Liver (tissue), 9 donors: ENCODE data around the gene FILIP1L. TPM values are rescaled to one million over a fixed set of nuclear protein-coding genes. Genes with fewer than 3 reads are reported as not detected.

ENCODE experiments used
- DNase-seq: peaks from one replicate; pipeline ENCODE4 v3.0.0-alpha.2; 2017; ENCODE audit warnings: low spot score
- H3K27ac ChIP-seq, 2 donors: one replicate each; pipeline ENCODE4 v1.7.0; 2013; ENCODE audit warnings: inconsistent platforms in 2 of 2, low read length in 2 of 2, control low read depth in 1 of 2, low read depth in 1 of 2, mild to moderate bottlenecking in 1 of 2
- H3K27me3 ChIP-seq, 4 donors: one replicate each; pipeline versions ENCODE4 v1.6.1 to v1.7.0; 2013; ENCODE audit warnings: low read length in 3 of 4, inconsistent platforms in 1 of 4, mild to moderate bottlenecking in 1 of 4, moderate library complexity in 1 of 4; ENCODE audit not compliant: control insufficient read depth in 4 of 4, insufficient read depth in 4 of 4
- H3K36me3 ChIP-seq, 4 donors: one replicate each; pipeline versions ENCODE4 v1.6.1 to v1.7.0; 2013; ENCODE audit warnings: low read length in 3 of 4, mild to moderate bottlenecking in 3 of 4, low read depth in 1 of 4, moderate library complexity in 1 of 4; ENCODE audit not compliant: control insufficient read depth in 4 of 4, insufficient read depth in 3 of 4
- H3K4me1 ChIP-seq, 4 donors: one replicate each; pipeline versions ENCODE4 v1.6.1 to v1.7.0; 2013; ENCODE audit warnings: low read length in 3 of 4, mild to moderate bottlenecking in 3 of 4, moderate library complexity in 1 of 4; ENCODE audit not compliant: control insufficient read depth in 4 of 4, insufficient read depth in 4 of 4
- H3K4me3 ChIP-seq, 3 donors: one replicate each; pipeline versions ENCODE4 v1.6.1 to v1.7.0; 2013; ENCODE audit warnings: low read length in 3 of 3, control low read depth in 1 of 3, low read depth in 1 of 3, mild to moderate bottlenecking in 1 of 3
- H3K9ac ChIP-seq, 2 donors: one replicate each; pipeline ENCODE4 v1.7.0; 2013; ENCODE audit warnings: low read length in 2 of 2, mild to moderate bottlenecking in 2 of 2, moderate library complexity in 2 of 2, control low read depth in 1 of 2, low read depth in 1 of 2
- H3K9me3 ChIP-seq, 4 donors: one replicate each; pipeline versions ENCODE4 v1.6.1 to v1.7.0; 2013; ENCODE audit warnings: low read length in 3 of 4; ENCODE audit not compliant: control insufficient read depth in 4 of 4
- ATF3 ChIP-seq: IDR thresholded peaks from 2 replicates; pipeline ENCODE4 v1.6.1; 2016; ENCODE audit warnings: antibody characterized with exemption
- EGR1 ChIP-seq, 2 donors: IDR thresholded peaks; 2 replicates each; pipeline ENCODE4 v1.6.1; 2016 to 2018; ENCODE audit warnings: antibody characterized with exemption in 2 of 2, low read depth in 2 of 2
- FOXA1 ChIP-seq: IDR thresholded peaks from 2 replicates; pipeline ENCODE4 v1.6.1; 2016; ENCODE audit warnings: antibody characterized with exemption
- FOXA2 ChIP-seq: IDR thresholded peaks from 2 replicates; pipeline ENCODE4 v1.6.1; 2016; ENCODE audit warnings: antibody characterized with exemption
- GABPA ChIP-seq, 2 donors: IDR thresholded peaks in 1 of 2; conservative IDR thresholded peaks in 1 of 2; 2 replicates each; pipeline ENCODE4 v1.6.1; 2016; ENCODE audit warnings: antibody characterized with exemption in 2 of 2, mild to moderate bottlenecking in 1 of 2, moderate library complexity in 1 of 2
- HNF4A ChIP-seq, 2 donors: conservative IDR thresholded peaks; 2 replicates each; pipeline ENCODE4 v1.6.1; 2016; ENCODE audit warnings: antibody characterized with exemption in 2 of 2, mild to moderate bottlenecking in 2 of 2
- HNF4G ChIP-seq: IDR thresholded peaks from 2 replicates; pipeline ENCODE4 v1.6.1; 2016; ENCODE audit warnings: antibody characterized with exemption
- JUND ChIP-seq, 2 donors: IDR thresholded peaks; 2 replicates each; pipeline ENCODE4 v1.6.1; 2016; ENCODE audit warnings: antibody characterized with exemption in 2 of 2
- MAX ChIP-seq: IDR thresholded peaks from 2 replicates; pipeline ENCODE4 v1.6.1; 2016; ENCODE audit warnings: antibody characterized with exemption
- NR2F2 ChIP-seq: IDR thresholded peaks from 2 replicates; pipeline ENCODE4 v1.6.1; 2016; ENCODE audit warnings: antibody characterized with exemption
- RAD21 ChIP-seq, 2 donors: IDR thresholded peaks; 2 replicates each; pipeline ENCODE4 v1.6.1; 2016; ENCODE audit warnings: antibody characterized with exemption in 2 of 2, mild to moderate bottlenecking in 2 of 2
- REST ChIP-seq: IDR thresholded peaks from 2 replicates; pipeline ENCODE4 v1.6.1; 2016; ENCODE audit warnings: antibody characterized with exemption, mild to moderate bottlenecking
- RXRA ChIP-seq, 2 donors: IDR thresholded peaks; 2 replicates each; pipeline ENCODE4 v1.6.1; 2017 to 2018; ENCODE audit warnings: antibody characterized with exemption in 2 of 2, mild to moderate bottlenecking in 1 of 2
- SP1 ChIP-seq: IDR thresholded peaks from 2 replicates; pipeline ENCODE4 v1.6.1; 2018; ENCODE audit warnings: antibody characterized with exemption, mild to moderate bottlenecking
- TAF1 ChIP-seq: conservative IDR thresholded peaks from 2 replicates; pipeline ENCODE4 v1.6.1; 2016; ENCODE audit warnings: antibody characterized with exemption, mild to moderate bottlenecking
- YY1 ChIP-seq: IDR thresholded peaks from 2 replicates; pipeline ENCODE4 v1.6.1; 2016; ENCODE audit warnings: antibody characterized with exemption, mild to moderate bottlenecking
- ZBTB33 ChIP-seq: IDR thresholded peaks from 2 replicates; pipeline ENCODE4 v1.6.1; 2016; ENCODE audit warnings: antibody characterized with exemption
- WGBS: extraction: QIAGEN DNeasy Blood & Tissue Kit; methylation state at CpG from one replicate; pipeline ENCODE4 v1.1.7; 2013; 5-methylcytosine and 5-hydroxymethylcytosine counted together
- polyA plus RNA-seq, 2 donors: library from polyadenylated mRNA; stranded (reverse) in 1 of 2; unstranded in 1 of 2; fragments of 200-250 nt in 1 of 2; fragments of >200 nt in 1 of 2; fragmentation: Nextera tagmentation in 1 of 2; extraction: Ambion mirVana in 1 of 2; gene quantifications; one replicate each; pipeline versions ENCODE4 v1.2.1 to v1.2.3, GENCODE V29; 2013 to 2015
- total RNA-seq, 2 donors: library from RNA; depleted of rRNA; stranded (reverse); fragments of >200 nt; gene quantifications; one replicate each; pipeline ENCODE4 v1.2.3, GENCODE V29; 2014
- TF ChIP-seq, protein P1 (sequence below): fragments of 150-350 bp; IDR thresholded peaks from 2 replicates; pipeline ENCODE4 v1.5.1; 2017; ENCODE audit warnings: improper control_type of control experiment, low read depth, low read length; ENCODE audit not compliant: missing input control
- donor health status: healthy.
- donor health status: healthy.
- donor health status: healthy.
- donor health status: healthy.
- donor health status: healthy.

Gene FILIP1L
- total and polyA plus RNA-seq, 4 donors: 1.4 to 6.5 (median 1.9) TPM

- DNase-seq: no peak
- Histone ChIP-seq H3K27me3 (no peaks in the 10 kb centered on the region), H3K27ac (no peak overlapping the region), H3K9me3 (no peaks in the 10 kb centered on the region), H3K9ac (no peak overlapping the region), H3K4me1 (peaks cover 0 to under 1% (median 0%) of the 10 kb centered on the region in 4 donors), H3K36me3 (no peaks in the 10 kb centered on the region), H3K4me3 (no peak overlapping the region)
- WGBS: 94% methylated on average over 7 of the region's 7 CpGs
- TF ChIP-seq NR2F2 (no peak), EGR1 (IDR thresholded peaks at IDR 0.05; ENCODE audit: low read depth in 2 of 2) (no peak), YY1 (no peak), RXRA (IDR thresholded peaks at IDR 0.05) (no peak)
These were observed 433 bp downstream of the FILIP1L start for GRCh38 chr3:100113723-100114412.

- WGBS: 95% methylated on average over 1 of the region's 1 CpG
- Histone ChIP-seq H3K4me1 (peaks cover 0 to 10% (median 3%) of the 10 kb centered on the region in 4 donors), H3K4me3 (no peak overlapping the region), H3K27me3 (no peaks in the 10 kb centered on the region), H3K27ac (no peak overlapping the region), H3K36me3 (no peaks in the 10 kb centered on the region), H3K9me3 (no peaks in the 10 kb centered on the region), H3K9ac (no peak overlapping the region)
- no peak for DNase-seq
- no peak for TF ChIP-seq GABPA (IDR thresholded peaks at IDR 0.05 in 1 of 2, conservative IDR thresholded peaks at IDR 0.05 in 1 of 2)
- no peak for TF ChIP-seq YY1
- TF ChIP-seq SP1: no peak
- TF ChIP-seq, protein P1, sequence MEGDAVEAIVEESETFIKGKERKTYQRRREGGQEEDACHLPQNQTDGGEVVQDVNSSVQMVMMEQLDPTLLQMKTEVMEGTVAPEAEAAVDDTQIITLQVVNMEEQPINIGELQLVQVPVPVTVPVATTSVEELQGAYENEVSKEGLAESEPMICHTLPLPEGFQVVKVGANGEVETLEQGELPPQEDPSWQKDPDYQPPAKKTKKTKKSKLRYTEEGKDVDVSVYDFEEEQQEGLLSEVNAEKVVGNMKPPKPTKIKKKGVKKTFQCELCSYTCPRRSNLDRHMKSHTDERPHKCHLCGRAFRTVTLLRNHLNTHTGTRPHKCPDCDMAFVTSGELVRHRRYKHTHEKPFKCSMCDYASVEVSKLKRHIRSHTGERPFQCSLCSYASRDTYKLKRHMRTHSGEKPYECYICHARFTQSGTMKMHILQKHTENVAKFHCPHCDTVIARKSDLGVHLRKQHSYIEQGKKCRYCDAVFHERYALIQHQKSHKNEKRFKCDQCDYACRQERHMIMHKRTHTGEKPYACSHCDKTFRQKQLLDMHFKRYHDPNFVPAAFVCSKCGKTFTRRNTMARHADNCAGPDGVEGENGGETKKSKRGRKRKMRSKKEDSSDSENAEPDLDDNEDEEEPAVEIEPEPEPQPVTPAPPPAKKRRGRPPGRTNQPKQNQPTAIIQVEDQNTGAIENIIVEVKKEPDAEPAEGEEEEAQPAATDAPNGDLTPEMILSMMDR: no peak
- no peak for TF ChIP-seq ZBTB33
- TF ChIP-seq RXRA (IDR thresholded peaks at IDR 0.05): no peak
- no peak for TF ChIP-seq RAD21 (IDR thresholded peaks at IDR 0.05)
- TF ChIP-seq NR2F2: no peak
- no peak for TF ChIP-seq MAX
- TF ChIP-seq FOXA1: no peak
- TF ChIP-seq ATF3: no peak
- no peak for TF ChIP-seq HNF4A (conservative IDR thresholded peaks at IDR 0.05)
- TF ChIP-seq TAF1: no peak
- no peak for TF ChIP-seq EGR1 (IDR thresholded peaks at IDR 0.05; ENCODE audit: low read depth in 2 of 2)
- no peak for TF ChIP-seq FOXA2
- no peak for TF ChIP-seq REST
- no peak for TF ChIP-seq HNF4G
- no peak for TF ChIP-seq JUND (IDR thresholded peaks at IDR 0.05)
These were observed 2.6 kb downstream of the FILIP1L start for GRCh38 chr3:100111728-100112127.
